ENCODE results near the gene SPP2. TPM values are rescaled to one million over a fixed set of nuclear protein-coding genes. Genes with fewer than 3 reads are reported as not detected.

Gene SPP2
- total and polyA plus RNA-seq, 2 donors (not counting 1 experiment from before 2014, with no cell fraction given), result not detected

DNA sequence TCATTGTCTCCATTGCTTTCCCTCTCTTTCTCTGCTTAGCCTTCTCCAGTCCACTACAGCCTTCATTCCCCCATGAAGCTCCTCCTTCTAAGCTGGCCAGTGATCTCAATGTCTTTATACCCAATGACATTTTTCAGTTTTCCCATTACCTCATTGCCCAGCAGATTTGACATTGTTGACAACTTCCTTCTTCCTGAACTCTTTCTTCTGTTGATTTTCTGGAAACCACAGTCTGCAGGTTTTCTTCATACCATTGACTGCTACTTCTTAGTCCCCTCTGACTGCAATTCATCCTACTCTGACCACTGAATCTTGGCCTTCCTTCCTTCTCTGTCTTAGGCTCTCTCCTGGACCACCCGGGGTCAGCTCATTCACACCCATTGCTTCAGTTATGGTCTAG is 22.9 kb upstream of the SPP2 start:
- no peaks in the 10 kb centered on the region for H3K9me3 ChIP-seq (ENCODE audit: control insufficient read depth, insufficient read depth, low read depth, low read length)
- TF ChIP-seq EZH2 (IDR thresholded peaks at IDR 0.05; ENCODE audit: low read length, missing control alignments), result no peak
- TF ChIP-seq, protein P1, sequence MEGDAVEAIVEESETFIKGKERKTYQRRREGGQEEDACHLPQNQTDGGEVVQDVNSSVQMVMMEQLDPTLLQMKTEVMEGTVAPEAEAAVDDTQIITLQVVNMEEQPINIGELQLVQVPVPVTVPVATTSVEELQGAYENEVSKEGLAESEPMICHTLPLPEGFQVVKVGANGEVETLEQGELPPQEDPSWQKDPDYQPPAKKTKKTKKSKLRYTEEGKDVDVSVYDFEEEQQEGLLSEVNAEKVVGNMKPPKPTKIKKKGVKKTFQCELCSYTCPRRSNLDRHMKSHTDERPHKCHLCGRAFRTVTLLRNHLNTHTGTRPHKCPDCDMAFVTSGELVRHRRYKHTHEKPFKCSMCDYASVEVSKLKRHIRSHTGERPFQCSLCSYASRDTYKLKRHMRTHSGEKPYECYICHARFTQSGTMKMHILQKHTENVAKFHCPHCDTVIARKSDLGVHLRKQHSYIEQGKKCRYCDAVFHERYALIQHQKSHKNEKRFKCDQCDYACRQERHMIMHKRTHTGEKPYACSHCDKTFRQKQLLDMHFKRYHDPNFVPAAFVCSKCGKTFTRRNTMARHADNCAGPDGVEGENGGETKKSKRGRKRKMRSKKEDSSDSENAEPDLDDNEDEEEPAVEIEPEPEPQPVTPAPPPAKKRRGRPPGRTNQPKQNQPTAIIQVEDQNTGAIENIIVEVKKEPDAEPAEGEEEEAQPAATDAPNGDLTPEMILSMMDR (conservative IDR thresholded peaks at IDR 0.05 in 1 of 2, IDR thresholded peaks at IDR 0.05 in 1 of 2; ENCODE audit: low read depth in 1 of 2, low read length in 2 of 2), result no peak
- H3K4me1 ChIP-seq (ENCODE audit: control insufficient read depth, extremely low read depth, insufficient read depth, low read length), result peaks cover 2% of the 10 kb centered on the region
- H2AFZ ChIP-seq (ENCODE audit: low read length), result no peak overlapping the region
- no peaks in the 10 kb centered on the region for H3K79me2 ChIP-seq (ENCODE audit: control insufficient read depth, insufficient read depth, low read length)
- H4K20me1 ChIP-seq (ENCODE audit: control insufficient read depth, extremely low read depth, insufficient read depth, low read length), result no peaks in the 10 kb centered on the region
- no peak overlapping the region for H3K27ac ChIP-seq (ENCODE audit: insufficient read depth, low read length)
- no peak overlapping the region for H3K4me2 ChIP-seq (ENCODE audit: extremely low read depth, insufficient read depth, low read length)
- no peaks in the 10 kb centered on the region for H3K27me3 ChIP-seq (ENCODE audit: control insufficient read depth, insufficient read depth, low read length)
- H3K36me3 ChIP-seq (ENCODE audit: control insufficient read depth, insufficient read depth, low read length), result no peaks in the 10 kb centered on the region
- no peak overlapping the region for H3K9ac ChIP-seq (ENCODE audit: insufficient read depth, low read length)
- DNase-seq (ENCODE audit: low read depth in 2 of 2), result peak in 1 of 2 donors; percentile 37
- no peak overlapping the region for H3K4me3 ChIP-seq (replicated peaks in 1 of 4; ENCODE audit: control extremely low read depth in 1 of 4, insufficient read depth in 1 of 4, low read depth in 3 of 4, low read length in 4 of 4)

DNA sequence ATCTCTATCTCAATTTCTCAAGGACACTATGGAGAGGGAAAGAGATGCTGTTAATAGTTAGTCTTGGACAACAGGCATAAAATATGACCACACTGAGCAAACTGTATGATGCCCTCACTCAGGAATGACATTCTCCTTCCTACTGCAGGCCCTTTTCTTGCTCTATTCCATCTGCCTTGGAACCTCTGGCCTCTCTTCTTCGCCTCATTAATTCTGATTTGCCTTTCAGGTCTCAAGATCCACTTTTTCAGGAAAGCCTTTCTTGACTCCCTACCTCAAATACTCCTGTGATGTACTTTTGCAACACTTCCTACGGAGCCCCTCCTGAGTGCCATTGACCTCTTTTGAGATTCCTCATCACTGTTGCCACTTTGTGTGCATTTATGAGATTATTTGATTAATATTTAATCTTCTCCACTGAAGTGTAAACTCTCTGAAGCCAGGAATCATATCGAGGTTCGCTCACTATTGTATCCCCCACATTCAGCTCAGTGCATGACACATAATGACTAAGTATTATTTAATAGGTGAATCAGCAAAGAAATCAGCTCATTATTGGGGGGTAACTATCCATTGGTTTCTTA is 21.3 kb upstream of the SPP2 start:
- no peaks in the 10 kb centered on the region for H3K27me3 ChIP-seq (ENCODE audit: control insufficient read depth, insufficient read depth, low read length)
- H3K79me2 ChIP-seq (ENCODE audit: control insufficient read depth, insufficient read depth, low read length), result no peaks in the 10 kb centered on the region
- peak in 1 of 2 donors; percentile 77 for DNase-seq (ENCODE audit: low read depth in 2 of 2)
- no peak overlapping the region for H3K4me2 ChIP-seq (ENCODE audit: extremely low read depth, insufficient read depth, low read length)
- no peak overlapping the region for H3K9ac ChIP-seq (ENCODE audit: insufficient read depth, low read length)
- H3K4me3 ChIP-seq (replicated peaks in 1 of 4; ENCODE audit: control extremely low read depth in 1 of 4, insufficient read depth in 1 of 4, low read depth in 3 of 4, low read length in 4 of 4), result no peak overlapping the region
- no peaks in the 10 kb centered on the region for H3K36me3 ChIP-seq (ENCODE audit: control insufficient read depth, insufficient read depth, low read length)
- H3K27ac ChIP-seq (ENCODE audit: insufficient read depth, low read length), result no peak overlapping the region
- TF ChIP-seq, protein P1 (conservative IDR thresholded peaks at IDR 0.05 in 1 of 2, IDR thresholded peaks at IDR 0.05 in 1 of 2; ENCODE audit: low read depth in 1 of 2, low read length in 2 of 2), result no peak
- TF ChIP-seq EZH2 (IDR thresholded peaks at IDR 0.05; ENCODE audit: low read length, missing control alignments), result no peak
- H4K20me1 ChIP-seq (ENCODE audit: control insufficient read depth, extremely low read depth, insufficient read depth, low read length), result no peaks in the 10 kb centered on the region
- peaks cover 2% of the 10 kb centered on the region for H3K4me1 ChIP-seq (ENCODE audit: control insufficient read depth, extremely low read depth, insufficient read depth, low read length)
- H3K9me3 ChIP-seq (ENCODE audit: control insufficient read depth, insufficient read depth, low read depth, low read length), result no peaks in the 10 kb centered on the region
- no peak overlapping the region for H2AFZ ChIP-seq (ENCODE audit: low read length)

DNA sequence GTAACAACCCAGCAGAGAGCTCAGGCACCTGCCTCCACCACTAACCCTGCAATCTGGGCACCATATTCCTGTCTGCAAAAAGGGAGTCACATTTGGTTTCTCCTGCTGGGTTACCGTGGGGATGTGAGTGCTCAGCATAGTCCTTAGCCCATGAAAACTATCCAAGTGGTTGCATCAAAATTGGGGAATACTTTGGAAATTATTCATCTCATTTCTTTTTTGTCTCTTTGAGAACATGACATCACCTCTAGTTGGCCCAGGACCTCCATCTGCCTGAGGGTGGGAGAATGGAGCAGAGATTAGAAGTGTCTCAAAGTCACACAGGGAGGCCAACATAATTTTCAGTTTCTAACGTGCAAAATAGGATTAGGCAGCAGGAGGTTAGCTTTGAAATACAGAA is 19.3 kb upstream of the SPP2 start:
- Histone ChIP-seq H3K27ac (ENCODE audit: insufficient read depth, low read length) (no peak overlapping the region), H3K27me3 (ENCODE audit: control insufficient read depth, insufficient read depth, low read length) (no peaks in the 10 kb centered on the region), H3K4me1 (ENCODE audit: control insufficient read depth, extremely low read depth, insufficient read depth, low read length) (no peaks in the 10 kb centered on the region), H3K4me2 (ENCODE audit: extremely low read depth, insufficient read depth, low read length) (no peak overlapping the region), H3K36me3 (ENCODE audit: control insufficient read depth, insufficient read depth, low read length) (no peaks in the 10 kb centered on the region), H2AFZ (ENCODE audit: low read length) (no peak overlapping the region), H3K79me2 (ENCODE audit: control insufficient read depth, insufficient read depth, low read length) (no peaks in the 10 kb centered on the region), H3K9me3 (ENCODE audit: control insufficient read depth, insufficient read depth, low read depth, low read length) (no peaks in the 10 kb centered on the region), H4K20me1 (ENCODE audit: control insufficient read depth, extremely low read depth, insufficient read depth, low read length) (no peaks in the 10 kb centered on the region), H3K4me3 (replicated peaks in 1 of 4; ENCODE audit: control extremely low read depth in 1 of 4, insufficient read depth in 1 of 4, low read depth in 3 of 4, low read length in 4 of 4) (no peak overlapping the region), H3K9ac (ENCODE audit: insufficient read depth, low read length) (no peak overlapping the region)
- TF ChIP-seq, protein P1 (conservative IDR thresholded peaks at IDR 0.05 in 1 of 2, IDR thresholded peaks at IDR 0.05 in 1 of 2; ENCODE audit: low read depth in 1 of 2, low read length in 2 of 2), result no peak
- no peak for TF ChIP-seq EZH2 (IDR thresholded peaks at IDR 0.05; ENCODE audit: low read length, missing control alignments)
- DNase-seq (ENCODE audit: low read depth in 2 of 2), result peak; percentile 23 to 52

All from fibroblast of lung (primary cell).